Measurements from ENCODE around the gene GJC3.
"Not testable (repeated sequence)": the region's sequence is repeated elsewhere in the genome, so short reads cannot be mapped to it uniquely, and the experiment has no call there.

Gene GJC3

DNA sequence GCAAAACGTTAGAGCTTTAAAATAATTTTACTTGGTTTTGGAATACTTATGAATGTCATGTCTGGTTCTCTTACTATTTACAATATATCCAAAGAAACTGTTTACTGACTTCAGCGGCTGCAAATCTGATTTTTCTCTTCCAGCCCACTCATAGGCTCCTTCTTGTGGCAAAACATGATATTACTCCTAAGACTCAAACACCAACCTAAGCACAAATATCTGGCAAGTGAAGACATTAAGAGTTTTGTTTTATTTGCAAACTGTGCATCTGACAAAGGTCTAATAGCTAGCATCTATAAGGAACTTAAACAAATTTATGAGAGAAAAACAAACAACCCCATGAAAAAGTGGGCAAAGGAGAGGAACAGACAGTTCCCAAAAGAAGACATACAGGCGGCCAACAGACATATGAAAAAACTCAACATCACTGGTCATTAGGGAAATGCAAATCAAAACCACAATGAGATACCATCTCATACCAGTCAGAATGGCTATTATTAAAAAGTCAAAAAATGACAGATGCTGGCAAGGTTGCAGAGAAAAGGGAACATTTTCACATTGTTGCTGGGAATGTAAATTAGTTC is 20.3 kb upstream of the GJC3 start:
- no peak overlapping the region for H3K4me3 Mint-ChIP-seq
- no peaks in the 10 kb centered on the region for H3K9me3 Mint-ChIP-seq
- ATAC-seq (no peak), DNase-seq (no peak)
- no peaks in the 10 kb centered on the region for H3K36me3 Mint-ChIP-seq (ENCODE audit: low read depth)
- H3K27me3 Mint-ChIP-seq: peaks cover 8% of the 10 kb centered on the region
- no peak overlapping the region for H3K27ac Mint-ChIP-seq
- H3K4me1 Mint-ChIP-seq: peaks cover 8% of the 10 kb centered on the region

DNA sequence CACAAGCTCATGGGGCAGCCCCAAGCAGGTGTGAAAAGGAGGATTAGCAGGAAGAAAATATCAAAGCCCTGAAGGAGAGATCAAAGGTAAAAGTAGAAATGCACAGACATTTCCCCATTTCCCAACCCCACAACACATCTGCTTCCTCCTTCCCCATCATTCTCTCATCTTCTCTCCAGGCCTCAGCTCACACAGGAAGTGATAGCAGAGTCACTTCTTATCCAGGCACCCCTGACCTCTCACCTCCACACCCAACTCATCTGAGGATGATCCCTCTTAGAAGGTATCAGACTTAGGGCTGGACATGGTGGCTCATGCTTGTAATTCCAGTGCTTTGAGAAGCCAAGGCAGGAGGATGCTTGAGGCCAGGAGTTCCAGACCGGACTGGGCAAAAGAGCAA is 18.2 kb upstream of the GJC3 start:
- no peak overlapping the region for H3K4me3 Mint-ChIP-seq
- DNase-seq: no peak
- ATAC-seq: no peak
- H3K36me3 Mint-ChIP-seq (ENCODE audit: low read depth): no peaks in the 10 kb centered on the region
- H3K27ac Mint-ChIP-seq: no peak overlapping the region
- no peaks in the 10 kb centered on the region for H3K9me3 Mint-ChIP-seq
- peaks cover 8% of the 10 kb centered on the region for H3K27me3 Mint-ChIP-seq
- H3K4me1 Mint-ChIP-seq: peaks cover 6% of the 10 kb centered on the region

DNA sequence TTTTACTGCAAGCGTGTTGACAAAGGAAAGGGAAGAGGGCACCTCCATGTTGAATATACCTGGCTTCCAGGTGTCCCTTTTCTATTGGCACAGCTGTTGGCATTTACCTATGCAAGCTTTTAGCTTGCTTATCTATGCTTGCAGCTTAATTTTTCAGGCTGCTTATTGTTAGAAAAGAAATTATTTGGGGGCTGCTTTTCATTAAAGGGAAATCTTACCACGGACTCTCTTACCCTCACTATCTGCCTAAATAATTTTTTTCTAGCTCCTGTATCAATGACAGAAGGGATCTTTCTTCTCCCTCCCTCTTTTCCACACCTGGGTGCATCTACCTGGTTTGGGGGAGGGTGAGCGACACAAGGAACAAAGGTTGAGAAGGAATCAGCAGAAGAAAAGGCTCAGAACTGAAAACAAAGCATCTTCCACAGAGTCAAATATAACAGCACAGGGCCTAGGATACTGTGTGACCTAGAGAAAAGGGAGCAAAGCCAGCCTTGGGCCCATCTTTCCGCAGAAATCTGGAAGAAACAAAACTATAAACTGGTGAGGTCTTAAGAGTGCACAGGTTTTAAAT is 15.2 kb upstream of the GJC3 start:
- Mint-ChIP-seq H3K27ac (no peak overlapping the region), H3K4me1 (peaks cover 6% of the 10 kb centered on the region), H3K4me3 (no peak overlapping the region), H3K9me3 (no peaks in the 10 kb centered on the region), H3K36me3 (ENCODE audit: low read depth) (no peaks in the 10 kb centered on the region), H3K27me3 (peaks cover 11% of the 10 kb centered on the region)
- DNase-seq: no peak
- ATAC-seq: no peak

GRCh38 chr7:99943641-99944496 is 14.4 kb upstream of the GJC3 start:
- no peak overlapping the region for H3K27ac Mint-ChIP-seq
- peaks cover 9% of the 10 kb centered on the region for H3K27me3 Mint-ChIP-seq
- H3K4me3 Mint-ChIP-seq: peak overlapping the region; percentile 27

DNA sequence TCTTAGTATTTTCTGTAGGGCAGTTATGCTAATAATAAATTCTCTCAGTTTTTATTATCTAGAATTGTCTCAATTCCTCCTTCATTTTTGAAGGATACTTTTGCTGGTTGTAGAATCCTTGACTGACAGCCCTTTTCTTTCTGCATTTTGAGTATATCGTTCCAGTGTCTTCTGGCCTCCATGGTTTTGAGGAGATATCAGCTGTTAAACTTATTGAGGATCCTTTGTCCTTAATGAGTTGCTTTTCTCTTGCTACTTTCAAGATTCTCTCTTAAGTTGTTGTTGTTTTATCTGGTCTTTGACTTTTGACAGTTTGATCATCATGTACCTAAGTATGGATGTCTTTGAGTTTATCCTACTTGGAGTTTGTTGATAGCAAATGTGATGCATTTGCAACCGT is 8.9 kb upstream of the GJC3 start:
- peaks cover 15% of the 10 kb centered on the region for H3K9me3 Mint-ChIP-seq
- peaks cover 8% of the 10 kb centered on the region for H3K4me1 Mint-ChIP-seq
- no peak overlapping the region for H3K27ac Mint-ChIP-seq
- H3K4me3 Mint-ChIP-seq: no peak overlapping the region
- no peaks in the 10 kb centered on the region for H3K36me3 Mint-ChIP-seq (ENCODE audit: low read depth)
- H3K27me3 Mint-ChIP-seq: peaks cover 12% of the 10 kb centered on the region
- ATAC-seq (no peak), DNase-seq (no peak)

More at GRCh38 chr7:99943641-99944496, 14.4 kb upstream of the GJC3 start:
- Mint-ChIP-seq H3K36me3 (ENCODE audit: low read depth) (no peaks in the 10 kb centered on the region), H3K9me3 (peaks cover 5% of the 10 kb centered on the region), H3K4me1 (peaks cover 6% of the 10 kb centered on the region)
- DNase-seq (no peak), ATAC-seq (no peak)

GRCh38 chr7:99935009-99935408 is 5.6 kb upstream of the GJC3 start:
- not testable (repeated sequence) for H3K36me3 Mint-ChIP-seq (ENCODE audit: low read depth); H3K4me3 Mint-ChIP-seq; ATAC-seq; H3K27ac Mint-ChIP-seq; DNase-seq; H3K27me3 Mint-ChIP-seq
- peaks cover 15% of the 10 kb centered on the region for H3K4me1 Mint-ChIP-seq
- H3K9me3 Mint-ChIP-seq: peaks cover 15% of the 10 kb centered on the region

GRCh38 chr7:99930376-99930775 is 956 bp upstream of the GJC3 start:
- no peak for ATAC-seq
- no peak for DNase-seq
- peaks cover 16% of the 10 kb centered on the region for H3K27me3 Mint-ChIP-seq
- H3K27ac Mint-ChIP-seq: peak overlapping the region; percentile 49
- H3K9me3 Mint-ChIP-seq: no peaks in the 10 kb centered on the region
- H3K4me1 Mint-ChIP-seq: peaks cover 27% of the 10 kb centered on the region
- H3K36me3 Mint-ChIP-seq (ENCODE audit: low read depth): no peaks in the 10 kb centered on the region
- H3K4me3 Mint-ChIP-seq: no peak overlapping the region

DNA sequence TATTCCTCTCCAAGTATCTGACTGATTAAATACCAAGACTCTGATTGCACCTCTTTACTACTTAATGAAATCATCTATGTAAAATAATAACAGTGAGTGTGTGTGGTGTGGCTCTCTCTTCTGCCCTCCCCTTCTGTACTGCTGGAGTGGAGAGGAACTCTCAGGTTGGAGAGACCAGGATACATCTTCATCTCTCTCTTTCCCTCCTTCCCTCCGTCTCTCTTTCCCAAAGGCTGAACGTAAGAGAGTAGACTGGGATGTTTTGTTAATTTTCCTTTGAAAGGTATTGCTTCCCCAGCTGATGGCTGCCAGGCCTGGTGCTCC is 272 bp upstream of the GJC3 start:
- no peaks in the 10 kb centered on the region for H3K9me3 Mint-ChIP-seq
- H3K4me1 Mint-ChIP-seq: peaks cover 22% of the 10 kb centered on the region
- DNase-seq: no peak
- H3K27me3 Mint-ChIP-seq: peaks cover 18% of the 10 kb centered on the region
- no peak for ATAC-seq
- no peaks in the 10 kb centered on the region for H3K36me3 Mint-ChIP-seq (ENCODE audit: low read depth)
- peak overlapping the region; percentile 61 for H3K27ac Mint-ChIP-seq
- H3K4me3 Mint-ChIP-seq: peak overlapping the region; percentile 68

GRCh38 chr7:99928188-99928587 is 1.2 kb downstream of the GJC3 start:
- Mint-ChIP-seq H3K4me1 (peaks cover 21% of the 10 kb centered on the region), H3K4me3 (no peak overlapping the region), H3K27ac (no peak overlapping the region), H3K36me3 (ENCODE audit: low read depth) (no peaks in the 10 kb centered on the region), H3K9me3 (no peaks in the 10 kb centered on the region), H3K27me3 (peaks cover 18% of the 10 kb centered on the region)
- DNase-seq: no peak
- no peak for ATAC-seq

DNA sequence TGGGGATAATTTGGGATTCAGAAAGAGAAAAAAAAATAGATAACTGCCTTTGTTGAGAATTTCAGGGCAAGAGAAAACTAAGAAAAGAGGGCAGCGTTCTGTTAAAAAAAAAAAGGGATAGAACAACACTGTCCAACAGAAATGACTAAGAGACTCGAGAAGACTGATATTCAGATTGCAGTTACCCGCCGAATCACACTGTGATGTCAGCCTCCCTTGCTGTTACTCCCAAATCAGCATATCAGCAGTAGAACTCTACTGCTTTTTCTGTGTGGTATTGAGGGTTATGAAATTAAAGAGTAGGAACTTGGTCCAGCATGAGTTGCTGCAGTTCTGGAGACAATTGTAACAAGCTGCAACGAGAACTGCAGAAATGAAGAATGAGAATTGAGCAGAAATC is 1.9 kb downstream of the GJC3 start:
- Mint-ChIP-seq H3K27me3 (peaks cover 18% of the 10 kb centered on the region), H3K9me3 (no peaks in the 10 kb centered on the region), H3K4me3 (no peak overlapping the region), H3K4me1 (peaks cover 21% of the 10 kb centered on the region), H3K36me3 (ENCODE audit: low read depth) (no peaks in the 10 kb centered on the region), H3K27ac (no peak overlapping the region)
- ATAC-seq (no peak), DNase-seq (no peak)

DNA sequence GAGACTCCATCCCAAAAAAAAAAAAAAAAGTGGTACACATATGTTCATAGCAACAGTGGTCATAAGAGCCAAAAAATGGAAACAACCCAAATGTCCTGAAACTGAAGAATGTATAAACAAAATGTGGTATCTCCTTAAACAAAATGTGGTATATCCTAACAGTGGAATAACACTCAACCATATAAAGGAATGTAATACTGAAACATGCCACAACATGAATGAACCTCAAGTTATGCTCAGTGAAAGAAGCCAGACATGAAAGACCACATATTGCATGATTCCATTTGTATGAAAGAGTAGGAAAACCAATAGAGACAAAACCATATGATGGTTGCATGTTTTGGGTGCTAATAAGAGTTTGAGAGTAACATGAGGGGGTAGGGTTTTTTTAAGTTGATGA is 3.1 kb downstream of the GJC3 start:
- Mint-ChIP-seq H3K27me3 (peaks cover 18% of the 10 kb centered on the region), H3K36me3 (ENCODE audit: low read depth) (peaks cover 5% of the 10 kb centered on the region)

GRCh38 chr7:99923200-99923599 is 6.2 kb downstream of the GJC3 start:
- Mint-ChIP-seq H3K9me3 (no peaks in the 10 kb centered on the region), H3K4me3 (no peak overlapping the region), H3K4me1 (peaks cover 18% of the 10 kb centered on the region), H3K27ac (no peak overlapping the region), H3K36me3 (ENCODE audit: low read depth) (peaks cover 8% of the 10 kb centered on the region), H3K27me3 (peaks cover 14% of the 10 kb centered on the region)
- no peak for DNase-seq
- ATAC-seq: no peak

More for the DNA sequence above, 3.1 kb downstream of the GJC3 start:
- H3K4me3 Mint-ChIP-seq: no peak overlapping the region
- DNase-seq (no peak), ATAC-seq (no peak)
- no peak overlapping the region for H3K27ac Mint-ChIP-seq
- peaks cover 21% of the 10 kb centered on the region for H3K4me1 Mint-ChIP-seq
- no peaks in the 10 kb centered on the region for H3K9me3 Mint-ChIP-seq

DNA sequence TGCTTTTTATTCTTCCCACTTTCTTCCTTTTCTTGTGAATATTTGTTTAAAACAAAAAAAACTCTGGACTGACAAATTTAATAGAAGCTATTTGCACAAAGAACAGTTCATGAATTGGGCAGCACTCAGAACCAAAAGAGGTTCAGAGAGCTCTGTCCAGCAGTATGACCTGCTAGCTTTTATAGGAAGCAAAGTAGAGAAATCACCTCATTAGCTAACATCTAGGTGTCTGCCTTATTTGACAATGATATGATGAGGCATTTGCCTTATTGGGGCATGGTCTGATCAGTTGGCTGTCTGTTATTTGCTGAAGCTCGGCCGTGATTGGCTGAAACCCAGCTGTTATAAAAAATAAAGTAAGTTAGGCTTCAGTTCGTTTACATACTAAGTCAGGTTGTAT is 9.3 kb downstream of the GJC3 start:
- Mint-ChIP-seq H3K9me3 (no peaks in the 10 kb centered on the region), H3K4me1 (peaks cover 40% of the 10 kb centered on the region), H3K4me3 (peak overlapping the region; percentile 94), H3K27ac (peak overlapping the region; percentile 96), H3K27me3 (peaks cover 2% of the 10 kb centered on the region), H3K36me3 (ENCODE audit: low read depth) (peaks cover 22% of the 10 kb centered on the region)
- ATAC-seq (no peak), DNase-seq (no peak)

- peaks cover 42% of the 10 kb centered on the region for H3K4me1 Mint-ChIP-seq
These were observed 9.7 kb downstream of the GJC3 start for GRCh38 chr7:99919814-99920112.

More at GRCh38 chr7:99919814-99920112, 9.7 kb downstream of the GJC3 start:
- no peak for ATAC-seq
- H3K4me3 Mint-ChIP-seq: peak overlapping the region; percentile 94
- H3K36me3 Mint-ChIP-seq (ENCODE audit: low read depth): peaks cover 25% of the 10 kb centered on the region
- H3K27ac Mint-ChIP-seq: peak overlapping the region; percentile 96
- peaks cover 1% of the 10 kb centered on the region for H3K27me3 Mint-ChIP-seq
- DNase-seq: no peak
- H3K9me3 Mint-ChIP-seq: no peaks in the 10 kb centered on the region
